Heart left ventricle (tissue), 16 donors: ENCODE measurements around the gene TSSC4. TPM values are rescaled to one million over a fixed set of nuclear protein-coding genes. Genes with fewer than 3 reads are reported as not detected.
A peak's percentile ranks its signal among the peaks of the same experiment; 100 is the strongest.

Experiments
- ATAC-seq, 4 donors: fragments of 200-7000 bp; cut with Tn5 transposase; one replicate each; pipeline ENCODE4 v1.9.1; 2020 to 2022; ENCODE audit warnings: moderate library complexity in 4 of 4, mild to moderate bottlenecking in 3 of 4, moderate number of reproducible peaks in 1 of 4
- DNase-seq, 5 donors: peaks; one replicate each; pipeline ENCODE4 v3.0.0-alpha.2; 2020
- H3K27ac ChIP-seq, 12 donors: fragments of 200-600 bp; sonication (generic) in 4 of 12; one replicate each; pipeline versions ENCODE4 v1.5.0 to v1.8.0; 2016 to 2022; ENCODE audit warnings: mild to moderate bottlenecking in 2 of 12
- H3K27me3 ChIP-seq, 9 donors: fragments of 200-600 bp; sonication (generic) in 2 of 9; one replicate each; pipeline versions ENCODE4 v1.5.1 to v1.8.0; 2016 to 2022; ENCODE audit warnings: mild to moderate bottlenecking in 3 of 9
- H3K36me3 ChIP-seq, 9 donors: fragments of 200-600 bp; sonication (generic) in 2 of 9; one replicate each; pipeline versions ENCODE4 v1.5.0 to v1.8.0; 2018 to 2022; ENCODE audit warnings: mild to moderate bottlenecking in 2 of 9
- H3K4me1 ChIP-seq, 12 donors: fragments of 200-600 bp; sonication (generic) in 4 of 12; one replicate each; pipeline versions ENCODE4 v1.5.0 to v1.8.0; 2016 to 2022; ENCODE audit warnings: mild to moderate bottlenecking in 3 of 12
- H3K4me3 ChIP-seq, 12 donors: fragments of 200-600 bp; sonication (generic) in 4 of 12; one replicate each; pipeline versions ENCODE4 v1.5.0 to v1.8.0; 2017 to 2022; ENCODE audit warnings: mild to moderate bottlenecking in 9 of 12, moderate library complexity in 4 of 12
- H3K9me3 ChIP-seq, 12 donors: fragments of 200-600 bp; sonication (generic) in 4 of 12; one replicate each; pipeline versions ENCODE4 v1.5.0 to v1.8.0; 2016 to 2022; ENCODE audit warnings: mild to moderate bottlenecking in 1 of 12
- CTCF ChIP-seq, 12 donors: fragments of 200-600 bp; sonication (generic) in 4 of 12; IDR thresholded peaks; one replicate each; pipeline versions ENCODE4 v1.5.0 to v1.8.0; 2018 to 2022; ENCODE audit warnings: antibody characterized with exemption in 12 of 12, mild to moderate bottlenecking in 5 of 12
- POLR2A ChIP-seq, 2 donors: fragments of 450-650 bp; IDR thresholded peaks; one replicate each; pipeline ENCODE4 v1.6.1; 2017; ENCODE audit warnings: antibody characterized with exemption in 2 of 2, mild to moderate bottlenecking in 2 of 2, moderate library complexity in 2 of 2
- WGBS, 4 donors: extraction: QIAGEN DNeasy Blood & Tissue Kit in 2 of 4; methylation state at CpG; one replicate each; pipeline versions ENCODE4 v1.1.5 to v1.1.7; 2013 to 2018; 5-methylcytosine and 5-hydroxymethylcytosine counted together
- intact Hi-C, 10 donors: fragments of 100-400 bp; cut with DNase I; formaldehyde crosslinking; loops; one replicate each; pipeline versions ENCODE4 v1.11.1 to v1.14.2; 2022
- polyA plus RNA-seq, 2 donors: library from polyadenylated mRNA; stranded (reverse); fragments of 200-250 nt; gene quantifications; one replicate each; pipeline ENCODE4 v1.2.3, GENCODE V29; 2013
- total RNA-seq, 9 donors: library from RNA; depleted of rRNA in 2 of 9; stranded (reverse); fragments of >200 nt in 2 of 9; fragmentation: NEBNext Ultra II Directional in 3 of 9; extraction: Animal tissue kit (Norgen Biotek cat#: 25700) in 3 of 9; gene quantifications; one replicate each; pipeline versions ENCODE4 v1.1.0 to v1.2.4, GENCODE V29; 2016 to 2023
- donor health status: ischemic (EF 13 %, LVEDD 7.1; RV severe dilation, severe dysfunction).
- donor health status: healthy with polysubstance abuse.
- donor health status: DM: no; HTN: yes; CAD: no.
- donor health status: DM: no; HTN: no; CAD: no.
- donor health status: ischemic (EF 25% LVEDD 6.9; RV normal size, moderate dysfunction).
- donor health status: ischemic (EF 25% LVEDD 5.7; RV mildly dilated, moderate dysfunction).
- donor health status: healthy.
- donor health status: DM: yes; HTN: yes; CAD: no.
- donor health status: ischemic (EF 35%, LVEDD 5.7; RV mildly dilated, moderate dysfunction).
- donor health status: nonischemic (EF 11% LVEDD 7.7; RV severe dilation, severe dysfunction).
- donor health status: DM: yes; HTN: yes; CAD: no.
- donor health status: PGD.
- donor health status: ischemic (EF 29% LVEDD 5.4; RV normal size, mild dysfunction).
- donor health status: nonischemic (EF 23%, LVEDD 6.1; RV moderate dilation, normal function).

Gene TSSC4
- total and polyA plus RNA-seq, 11 donors = 23.4 to 75.9 (median 37.2) TPM

GRCh38 chr11:2425506-2425905, 25.0 kb downstream of the TSSC4 start:
- intact Hi-C loops = loop anchor here in 2 of 10 donors (5.0 kb wide), 1 partner anchor 467 kb away; no protein-coding TSS in a partner anchor
- DNase-seq (peak in 2 of 5 donors; percentile 9 to 57), ATAC-seq (no peak)
- TF ChIP-seq CTCF (IDR thresholded peaks at IDR 0.05) (no peak), POLR2A (IDR thresholded peaks at IDR 0.05) (no peak)
- Histone ChIP-seq H3K4me1 (peaks cover 0 to 4% (median 0%) of the 10 kb centered on the region in 12 donors), H3K27me3 (peaks cover 0 to 13% (median 0%) of the 10 kb centered on the region in 9 donors), H3K4me3 (no peak overlapping the region), H3K27ac (no peak overlapping the region), H3K36me3 (no peaks in the 10 kb centered on the region), H3K9me3 (no peaks in the 10 kb centered on the region)
- 76 to 91% (median 84%) methylated on average over 8 of the region's 8 CpGs for WGBS, 4 donors

- Histone ChIP-seq H3K27ac (no peak overlapping the region), H3K4me1 (no peaks in the 10 kb centered on the region), H3K4me3 (no peak overlapping the region), H3K9me3 (no peaks in the 10 kb centered on the region), H3K36me3 (no peaks in the 10 kb centered on the region), H3K27me3 (peaks cover 0 to 9% (median 0%) of the 10 kb centered on the region in 9 donors)
- intact Hi-C loops = loop anchor here in 2 of 10 donors (5.0 kb wide), 1 partner anchor 466 kb away; no protein-coding TSS in a partner anchor
- 88 to 100% (median 90%) methylated on average over 2 to 13 of the region's 13 CpGs for WGBS, 4 donors
- peak in 2 of 5 donors; percentile 24 to 42 for DNase-seq
- no peak for ATAC-seq
- no peak for TF ChIP-seq CTCF (IDR thresholded peaks at IDR 0.05)
- no peak for TF ChIP-seq POLR2A (IDR thresholded peaks at IDR 0.05)
Measured at GRCh38 chr11:2426221-2426620, 25.7 kb downstream of the TSSC4 start.

GRCh38 chr11:2426826-2427521, 26.4 kb downstream of the TSSC4 start:
- H3K27me3 ChIP-seq = peaks cover 0 to 4% (median 0%) of the 10 kb centered on the region in 9 donors
- TF ChIP-seq CTCF (IDR thresholded peaks at IDR 0.05) (no peak), POLR2A (IDR thresholded peaks at IDR 0.05) (no peak)
- no peaks in the 10 kb centered on the region for H3K4me1 ChIP-seq
- WGBS, 4 donors = 87 to 92% (median 90%) methylated on average over 9 to 14 of the region's 14 CpGs
- H3K4me3 ChIP-seq = no peak overlapping the region
- no peaks in the 10 kb centered on the region for H3K9me3 ChIP-seq
- DNase-seq (peak in 2 of 5 donors; percentile 20 to 59), ATAC-seq (peak in 1 of 4 donors; percentile 2)
- intact Hi-C loops = loop anchor here in 2 of 10 donors (5.0 kb wide), 1 partner anchor 465 kb away; no protein-coding TSS in a partner anchor
- no peaks in the 10 kb centered on the region for H3K36me3 ChIP-seq
- H3K27ac ChIP-seq = no peak overlapping the region

GRCh38 chr11:2427721-2428321, 27.3 kb downstream of the TSSC4 start:
- no peak overlapping the region for H3K4me3 ChIP-seq
- peaks cover 0 to under 1% (median 0%) of the 10 kb centered on the region in 9 donors for H3K27me3 ChIP-seq
- H3K36me3 ChIP-seq = no peaks in the 10 kb centered on the region
- DNase-seq (peak in 1 of 5 donors; percentile 45), ATAC-seq (peak in 1 of 4 donors; percentile 11)
- H3K27ac ChIP-seq = no peak overlapping the region
- TF ChIP-seq POLR2A (IDR thresholded peaks at IDR 0.05) (no peak), CTCF (IDR thresholded peaks at IDR 0.05) (no peak)
- WGBS, 4 donors = 37 to 74% (median 67%) methylated on average over 4 to 12 of the region's 12 CpGs
- H3K9me3 ChIP-seq = no peaks in the 10 kb centered on the region
- intact Hi-C loops = loop anchor here (1.0 to 5.0 kb wide), 8 partner anchors 101 to 465 kb away; no protein-coding TSS in a partner anchor
- H3K4me1 ChIP-seq = no peaks in the 10 kb centered on the region
